ENCODE measurements around the gene EXOC3L1.

The EXOC3L1 gene

GRCh38 chr16:67183627-67184452, 6.1 kb downstream of the EXOC3L1 start, which contains the start of gene MATCAP1 (continued):
- peak; percentile 69 for TF ChIP-seq SP7 (tag by site-specific recombination; IDR thresholded peaks at IDR 0.05)
- TF ChIP-seq ZNF391 (tag by site-specific recombination; IDR thresholded peaks at IDR 0.05; ENCODE audit: borderline replicate concordance, low read depth), result 0 out of 2 replicates have a peak, but pooled peaks have one; percentile 22
- TF ChIP-seq, protein P1, sequence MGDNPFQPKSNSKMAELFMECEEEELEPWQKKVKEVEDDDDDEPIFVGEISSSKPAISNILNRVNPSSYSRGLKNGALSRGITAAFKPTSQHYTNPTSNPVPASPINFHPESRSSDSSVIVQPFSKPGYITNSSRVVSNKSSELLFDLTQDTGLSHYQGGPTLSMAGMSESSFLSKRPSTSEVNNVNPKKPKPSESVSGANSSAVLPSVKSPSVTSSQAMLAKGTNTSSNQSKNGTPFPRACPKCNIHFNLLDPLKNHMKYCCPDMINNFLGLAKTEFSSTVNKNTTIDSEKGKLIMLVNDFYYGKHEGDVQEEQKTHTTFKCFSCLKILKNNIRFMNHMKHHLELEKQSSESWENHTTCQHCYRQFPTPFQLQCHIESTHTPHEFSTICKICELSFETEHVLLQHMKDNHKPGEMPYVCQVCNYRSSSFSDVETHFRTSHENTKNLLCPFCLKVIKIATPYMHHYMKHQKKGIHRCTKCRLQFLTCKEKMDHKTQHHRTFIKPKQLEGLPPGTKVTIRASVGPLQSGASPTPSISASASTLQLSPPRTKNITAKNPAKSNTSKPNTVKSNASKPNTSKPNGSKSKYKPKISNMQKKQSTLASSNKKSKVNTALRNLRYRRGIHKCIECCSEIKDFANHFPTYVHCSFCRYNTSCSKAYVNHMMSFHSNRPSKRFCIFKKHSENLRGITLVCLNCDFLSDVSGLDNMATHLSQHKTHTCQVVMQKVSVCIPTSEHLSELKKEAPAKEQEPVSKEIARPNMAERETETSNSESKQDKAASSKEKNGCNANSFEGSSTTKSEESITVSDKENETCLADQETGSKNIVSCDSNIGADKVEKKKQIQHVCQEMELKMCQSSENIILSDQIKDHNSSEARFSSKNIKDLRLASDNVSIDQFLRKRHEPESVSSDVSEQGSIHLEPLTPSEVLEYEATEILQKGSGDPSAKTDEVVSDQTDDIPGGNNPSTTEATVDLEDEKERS (tag by site-specific recombination; IDR thresholded peaks at IDR 0.05), result no peak
- TF ChIP-seq KLF7 (tag by site-specific recombination; IDR thresholded peaks at IDR 0.05; ENCODE audit: borderline replicate concordance), result 0 out of 2 replicates have a peak, but pooled peaks have one; percentile 8
- no peak for TF ChIP-seq BCL6B (tag by site-specific recombination; IDR thresholded peaks at IDR 0.05)
- no peak for TF ChIP-seq BCL11B (tag by site-specific recombination; IDR thresholded peaks at IDR 0.05; ENCODE audit: low read depth)
- TF ChIP-seq ZBTB8A (tag by site-specific recombination; IDR thresholded peaks at IDR 0.05), result peak; percentile 94
- peak; percentile 97 for TF ChIP-seq SCRT2 (tag by site-specific recombination; IDR thresholded peaks at IDR 0.05)
- no peak for TF ChIP-seq ZNF664 (tag by site-specific recombination; IDR thresholded peaks at IDR 0.05)

GRCh38 chr16:67183284-67183626, 6.7 kb downstream of the EXOC3L1 start:
- H3K9me3 ChIP-seq (ENCODE audit: control insufficient read depth, insufficient read depth, low read depth, low read length), result no peaks in the 10 kb centered on the region
- peaks cover 0 to 22% of the 10 kb centered on the region in 2 experiments; a peak in 1 of 3 replicates for H3K36me3 ChIP-seq (ENCODE audit: control insufficient read depth in 2 of 2, insufficient read depth in 1 of 2, low read length in 2 of 2)
- POLR2A ChIA-PET, result interaction anchor here (1.1 kb wide), 2 partner anchors 9 to 23 kb away, joined by 3 read pairs; no protein-coding TSS in a partner anchor
- peaks cover 9% of the 10 kb centered on the region for H3K4me1 ChIP-seq (ENCODE audit: control insufficient read depth, insufficient read depth, low read length)
- CTCF ChIA-PET, result interaction anchor here (0.5 to 1.5 kb wide), 7 partner anchors 9 to 231 kb away, joined by 3 to 6 read pairs (median 3); no protein-coding TSS in a partner anchor
- peak overlapping the region; percentile 88; the same call in 1 of the 2 replicates for H3K27ac ChIP-seq (ENCODE audit: extremely low read depth, low read depth, low read length)
- TF ChIP-seq ZNF366 (tag by site-specific recombination; conservative IDR thresholded peaks at IDR 0.05) (peak; percentile 65; the same call in 1 of the 2 replicates), ZNF391 (tag by site-specific recombination; IDR thresholded peaks at IDR 0.05; ENCODE audit: borderline replicate concordance, low read depth) (no peak), ZNF549 (tag by site-specific recombination; IDR thresholded peaks at IDR 0.05) (no peak), ZNF24 (tag by site-specific recombination; IDR thresholded peaks at IDR 0.05) (peak; percentile 64; the same call in 1 of the 2 replicates), ZFP3 (tag by site-specific recombination; IDR thresholded peaks at IDR 0.05; ENCODE audit: low read depth) (peak; percentile 69), GLI4 (tag by site-specific recombination; IDR thresholded peaks at IDR 0.05) (0 out of 2 replicates have a peak, but pooled peaks have one; percentile 16)
- peak overlapping the region; percentile 84 for H3K4me3 ChIP-seq (ENCODE audit: low read depth, low read length)

DNA sequence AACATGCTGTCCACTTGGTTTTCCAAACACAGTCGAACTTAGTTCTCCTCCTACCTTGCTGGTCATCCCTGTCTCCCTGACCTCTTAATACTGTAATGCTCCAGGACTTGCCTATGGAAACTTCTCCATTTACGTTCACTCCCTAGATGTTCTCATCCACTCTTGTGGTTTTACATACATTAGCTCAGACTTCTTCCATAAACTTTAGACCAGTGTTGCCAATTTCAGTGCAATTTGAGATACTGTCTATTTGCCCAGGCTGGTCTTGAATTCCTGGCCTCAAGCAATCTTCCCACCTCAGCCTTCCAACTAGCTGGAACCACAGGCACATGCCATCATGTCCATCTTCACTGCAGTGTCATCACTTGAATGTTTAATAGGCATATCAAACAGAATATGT, 7.6 kb downstream of the EXOC3L1 start:
- peaks cover 9% of the 10 kb centered on the region for H3K4me1 ChIP-seq (ENCODE audit: control insufficient read depth, insufficient read depth, low read length)
- CTCF ChIA-PET, result interaction anchor here (1.5 kb wide), 1 partner anchor 13 kb away, joined by 5 read pairs; no protein-coding TSS in a partner anchor
- POLR2A ChIA-PET, result interaction anchor here (0.7 kb wide), 2 partner anchors 66 to 207 kb away, joined by 3 to 7 read pairs; partner anchors contain the start of gene FHOD1
- no peak overlapping the region for H3K27ac ChIP-seq (ENCODE audit: extremely low read depth, low read depth, low read length)
- peaks cover 0 to 29% of the 10 kb centered on the region in 2 experiments; a peak in 1 of 3 replicates for H3K36me3 ChIP-seq (ENCODE audit: control insufficient read depth in 2 of 2, insufficient read depth in 1 of 2, low read length in 2 of 2)
- no peak overlapping the region for H3K4me3 ChIP-seq (ENCODE audit: low read depth, low read length)
- H3K9me3 ChIP-seq (ENCODE audit: control insufficient read depth, insufficient read depth, low read depth, low read length), result no peaks in the 10 kb centered on the region
- no peak for TF ChIP-seq ZNF274 (IDR thresholded peaks at IDR 0.05; ENCODE audit: low read length)
- no peak for TF ChIP-seq ZNF274 (tag by site-specific recombination; IDR thresholded peaks at IDR 0.05; ENCODE audit: borderline replicate concordance)
- TF ChIP-seq ZNF10 (tag by site-specific recombination; IDR thresholded peaks at IDR 0.05), result no peak
- no peak for TF ChIP-seq ZNF548 (tag by site-specific recombination; IDR thresholded peaks at IDR 0.05)
- peak; percentile 24; the same call in 1 of the 2 replicates for TF ChIP-seq PRDM10 (tag by site-specific recombination; IDR thresholded peaks at IDR 0.05)
- peak; percentile 66; the same call in 1 of the 2 replicates for TF ChIP-seq KLF17 (tag by site-specific recombination; IDR thresholded peaks at IDR 0.05)
- no peak for TF ChIP-seq ZFP3 (tag by site-specific recombination; IDR thresholded peaks at IDR 0.05; ENCODE audit: low read depth)
- peak; percentile 64 for TF ChIP-seq WT1 (tag by site-specific recombination; IDR thresholded peaks at IDR 0.05)
- peak; percentile 28; the same call in 1 of the 2 replicates for TF ChIP-seq ZXDB (tag by site-specific recombination; IDR thresholded peaks at IDR 0.05)
- TF ChIP-seq SP7 (tag by site-specific recombination; IDR thresholded peaks at IDR 0.05), result 0 out of 2 replicates have a peak, but pooled peaks have one; percentile 16

All from HEK293 (cell line).